Ramos (cell line): ENCODE data around the gene CLEC11A.

Source experiments
- in situ Hi-C: fragments of 300-500 bp; cut with MboI; formaldehyde crosslinking; loops from one replicate; pipeline ENCODE4 v1.14.3; 2022; ENCODE audit warnings: low sequenced_read_pairs; ENCODE audit not compliant: unreplicated experiment

The CLEC11A gene

GRCh38 chr19:50703915-50704796 is 19.0 kb upstream of the CLEC11A start:
- in situ Hi-C loops, result no loop called here

GRCh38 chr19:50705422-50706019 is 17.6 kb upstream of the CLEC11A start:
- in situ Hi-C loops, result no loop called here

- in situ Hi-C loops, result no loop called here
Observed at GRCh38 chr19:50706387-50706786, 16.8 kb upstream of the CLEC11A start.

GRCh38 chr19:50708179-50708879 is 14.8 kb upstream of the CLEC11A start:
- in situ Hi-C loops, result no loop called here

- in situ Hi-C loops, result no loop called here
Observed at GRCh38 chr19:50710094-50710493, 13.1 kb upstream of the CLEC11A start.

GRCh38 chr19:50710612-50711011 is 12.6 kb upstream of the CLEC11A start:
- in situ Hi-C loops, result no loop called here

- in situ Hi-C loops, result no loop called here
Observed at GRCh38 chr19:50711196-50711595, 12.0 kb upstream of the CLEC11A start.

GRCh38 chr19:50711805-50712204 is 11.4 kb upstream of the CLEC11A start:
- in situ Hi-C loops, result no loop called here

GRCh38 chr19:50712833-50713232 is 10.3 kb upstream of the CLEC11A start:
- in situ Hi-C loops, result no loop called here

GRCh38 chr19:50713556-50714236 is 9.5 kb upstream of the CLEC11A start:
- in situ Hi-C loops, result no loop called here

- in situ Hi-C loops, result no loop called here
Observed at GRCh38 chr19:50716178-50717025, 6.8 kb upstream of the CLEC11A start.

- in situ Hi-C loops, result no loop called here
Observed at GRCh38 chr19:50717026-50717723, 6.0 kb upstream of the CLEC11A start.

GRCh38 chr19:50717891-50718254 is 5.3 kb upstream of the CLEC11A start:
- in situ Hi-C loops, result no loop called here

GRCh38 chr19:50718255-50719118 is 4.7 kb upstream of the CLEC11A start:
- in situ Hi-C loops, result no loop called here

GRCh38 chr19:50719119-50719435 is 4.1 kb upstream of the CLEC11A start:
- in situ Hi-C loops, result no loop called here

- in situ Hi-C loops, result no loop called here
Observed at GRCh38 chr19:50719566-50719965, 3.6 kb upstream of the CLEC11A start, which contains the start of gene SHANK1. Gene SHANK1 (minus strand): TSS chr19:50719802. CDS start chr19:50716919, 2,883 bp downstream.

- in situ Hi-C loops, result no loop called here
Observed at GRCh38 chr19:50720181-50720920, 2.8 kb upstream of the CLEC11A start.
